ENCODE data around the gene GLTP. TPM values are rescaled to one million over a fixed set of nuclear protein-coding genes. Genes with fewer than 3 reads are reported as not detected.

The GLTP gene
- total and polyA plus RNA-seq, 2 of the 4 experiments (the other 2 are of a cell fraction): 34.4 to 58.4 TPM

- TF ChIP-seq RCOR1 (IDR thresholded peaks at IDR 0.05; ENCODE audit: insufficient replicate concordance, low read length): no peak
- peak; percentile 86 for TF ChIP-seq RAD21 (IDR thresholded peaks at IDR 0.05; ENCODE audit: low read length)
Measured at GRCh38 chr12:109804820-109805761, 75.2 kb downstream of the GLTP start (continued).

- in situ Hi-C loops (cut with MboI; ENCODE audit: low sequenced_read_pairs): loop anchor here (5.0 kb wide), 1 partner anchor 39 kb away; no protein-coding TSS in a partner anchor
- Histone ChIP-seq H3K4me1 (ENCODE audit: control insufficient read depth, insufficient read depth, low read length) (no peaks in the 10 kb centered on the region), H4K91ac (ENCODE audit: insufficient read depth, low read depth, low read length) (no peak overlapping the region), H3K23ac (ENCODE audit: low read depth, low read length) (no peak overlapping the region), H2AK5ac (ENCODE audit: low read depth, low read length) (no peak overlapping the region), H2AK9ac (replicated peaks; ENCODE audit: low read depth, low read length, poor library complexity) (peak overlapping the region; percentile 65), H3K9ac (ENCODE audit: low read depth, low read length) (no peak overlapping the region), H2AFZ (replicated peaks; ENCODE audit: low read length, poor library complexity) (no peak overlapping the region), H4K8ac (ENCODE audit: low read depth in 2 of 2, low read length in 2 of 2) (no peak overlapping the region), H3K18ac (ENCODE audit: low read depth, low read length) (no peak overlapping the region), H3K14ac (replicated peaks; ENCODE audit: low read depth, low read length) (no peak overlapping the region), H2BK120ac (ENCODE audit: low read depth, low read length) (no peak overlapping the region), H3K56ac (ENCODE audit: extremely low read depth, insufficient read depth, low read length) (no peak overlapping the region), H3K36me3 (ENCODE audit: control insufficient read depth, insufficient read depth, low read length) (peaks cover 4% of the 10 kb centered on the region; the same call in 1 of the 2 replicates), H3K9me3 (ENCODE audit: control insufficient read depth, insufficient read depth, low read length) (no peaks in the 10 kb centered on the region), H3K4me3 (ENCODE audit: insufficient read depth, low read depth, low read length) (no peak overlapping the region), H2BK5ac (ENCODE audit: low read depth, low read length, poor library complexity, severe bottlenecking) (no peak overlapping the region), H4K20me1 (ENCODE audit: insufficient read depth, low read length) (no peaks in the 10 kb centered on the region), H2BK20ac (ENCODE audit: low read depth, low read length) (no peak overlapping the region), H3K4ac (ENCODE audit: low read depth, low read length) (no peak overlapping the region), H3K9me1 (ENCODE audit: insufficient read depth, low read length) (no peaks in the 10 kb centered on the region), H3K27me3 (ENCODE audit: control insufficient read depth, insufficient read depth, low read length) (no peaks in the 10 kb centered on the region), H4K5ac (ENCODE audit: low read depth, low read length) (no peak overlapping the region), H3K27ac (ENCODE audit: insufficient read depth, low read length) (no peak overlapping the region), H3K4me2 (ENCODE audit: low read depth, low read length) (no peak overlapping the region), H2BK15ac (ENCODE audit: low read depth, low read length) (no peak overlapping the region), H3K79me1 (ENCODE audit: low read depth in 1 of 2, low read length in 2 of 2) (no peaks in the 10 kb centered on the region)
- TF ChIP-seq NFE2L2 (IDR thresholded peaks at IDR 0.05; ENCODE audit: low read depth, low read length) (no peak), MAZ (IDR thresholded peaks at IDR 0.05; ENCODE audit: borderline replicate concordance, low read depth, low read length) (no peak), BHLHE40 (IDR thresholded peaks at IDR 0.05; ENCODE audit: low read depth, low read length) (no peak), ELK1 (IDR thresholded peaks at IDR 0.05; ENCODE audit: borderline replicate concordance, low read depth, low read length) (no peak), CHD1 (IDR thresholded peaks at IDR 0.05; ENCODE audit: low read depth, low read length) (no peak), POLR2A (IDR thresholded peaks at IDR 0.05; ENCODE audit: low read depth, low read length) (no peak), RCOR1 (IDR thresholded peaks at IDR 0.05; ENCODE audit: insufficient replicate concordance, low read length) (no peak), MXI1 (IDR thresholded peaks at IDR 0.05; ENCODE audit: borderline replicate concordance, low read depth, low read length) (no peak), FOS (IDR thresholded peaks at IDR 0.05; ENCODE audit: low read depth, low read length) (no peak), CTCF (conservative IDR thresholded peaks at IDR 0.05; ENCODE audit: low read depth, low read length) (no peak), SMC3 (IDR thresholded peaks at IDR 0.05; ENCODE audit: low read depth, low read length) (no peak), RFX5 (IDR thresholded peaks at IDR 0.05; ENCODE audit: low read depth, low read length) (no peak), MAFK (IDR thresholded peaks at IDR 0.05; ENCODE audit: low read depth, low read length) (no peak)
- ChIA-PET POLR2A (ENCODE audit: unreplicated experiment) (no interaction called here), CTCF (interaction anchor here (3.7 kb wide), 1 partner anchor 42 kb away, joined by 23 read pairs; no protein-coding TSS in a partner anchor)
- ATAC-seq (ENCODE audit: low read depth) (no peak), DNase-seq (no peak)
- intact Hi-C loops (cut with micrococcal nuclease): no loop called here
- whole genome bisulfite sequencing, 2 experiments (ENCODE audit: extremely low coverage in 2 of 2, insufficient read length in 1 of 2): no CpG with 5 or more reads among the region's 3 CpGs
- dilution Hi-C loops (cut with HindIII; ENCODE audit: low sequenced_read_pairs, unreplicated experiment): no loop called here
- no TSS peak for BruUV-seq (replicated peaks)
Measured at GRCh38 chr12:109803678-109804077, 76.7 kb downstream of the GLTP start.
